ENCODE measurements around the gene SCN1A. TPM values are rescaled to one million over a fixed set of nuclear protein-coding genes. Genes with fewer than 3 reads are reported as not detected.

SCN1A gene
- total and polyA plus RNA-seq, 12 donors: 0.11 to 1.3 (median 0.41) TPM; not detected in 1

- WGBS, 2 donors: 95 to 96% methylated on average over 2 of the region's 2 CpGs
- H3K27me3 ChIP-seq: peaks cover 0 to 41% (median 9%) of the 10 kb centered on the region in 7 donors
- H3K9me3 ChIP-seq: no peaks in the 10 kb centered on the region
- H3K4me3 ChIP-seq: no peak overlapping the region
- no peak for TF ChIP-seq CTCF (IDR thresholded peaks at IDR 0.05)
- intact Hi-C loops (cut with DNase I): no loop called here
- ATAC-seq (no peak), DNase-seq (no peak)
- no peaks in the 10 kb centered on the region for H3K4me1 ChIP-seq
- no peak overlapping the region for H3K27ac ChIP-seq
- no peaks in the 10 kb centered on the region for H3K36me3 ChIP-seq
These were observed 8.0 kb upstream of the SCN1A start for GRCh38 chr2:166135849-166136258.

- Histone ChIP-seq H3K27ac (no peak overlapping the region), H3K36me3 (no peaks in the 10 kb centered on the region), H3K4me1 (no peaks in the 10 kb centered on the region), H3K27me3 (peaks cover 0 to 44% (median 13%) of the 10 kb centered on the region in 7 donors), H3K4me3 (no peak overlapping the region), H3K9me3 (no peaks in the 10 kb centered on the region)
- no peak for ATAC-seq
- TF ChIP-seq CTCF (IDR thresholded peaks at IDR 0.05): no peak
- DNase-seq: no peak
- WGBS, 2 donors: 71 to 81% methylated on average over 6 of the region's 6 CpGs
- intact Hi-C loops (cut with DNase I): no loop called here
These were observed 7.5 kb upstream of the SCN1A start for GRCh38 chr2:166135152-166135848.

DNA sequence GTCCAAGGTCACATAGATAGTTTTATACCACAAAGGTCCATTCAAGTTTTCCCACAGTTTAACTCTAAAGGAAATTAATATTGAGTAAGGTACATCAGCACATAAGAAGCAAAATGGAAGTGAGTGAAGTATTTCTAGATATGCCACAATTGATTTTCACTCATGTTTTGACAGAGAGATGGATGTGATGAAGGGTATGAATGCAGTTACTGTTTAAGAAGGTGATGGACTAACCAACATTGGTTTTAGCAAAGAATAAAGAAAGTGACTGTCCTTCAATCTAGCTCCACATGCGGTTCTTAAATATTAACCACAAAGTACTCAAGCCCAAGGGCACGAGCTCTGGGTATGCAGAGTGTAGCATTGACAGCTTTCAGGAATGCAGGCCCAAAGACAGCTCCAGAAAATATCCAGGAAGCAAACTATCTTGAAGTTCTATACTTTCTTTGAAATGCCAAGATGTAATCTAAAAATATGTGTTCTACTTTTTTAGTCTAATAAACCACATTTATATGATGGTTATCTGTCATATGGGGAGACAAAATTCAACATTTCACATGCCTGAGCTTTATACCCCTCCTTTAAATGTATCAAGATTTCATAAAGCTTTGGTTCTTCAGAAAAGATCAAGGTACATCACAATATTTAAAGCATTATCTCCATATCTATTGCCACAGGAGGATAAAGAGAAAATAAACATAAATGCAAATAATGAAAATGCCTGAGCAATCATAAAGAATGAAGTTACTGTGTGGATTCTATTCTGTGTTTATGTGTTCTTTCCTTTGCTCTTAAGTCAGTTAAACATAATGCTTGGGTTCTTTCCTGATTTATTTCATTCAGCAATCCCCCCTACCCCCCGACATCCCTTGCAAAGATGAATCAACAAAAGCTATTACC lies 6.7 kb upstream of the SCN1A start:
- Histone ChIP-seq H3K27ac (no peak overlapping the region), H3K36me3 (no peaks in the 10 kb centered on the region), H3K27me3 (peaks cover 0 to 52% (median 18%) of the 10 kb centered on the region in 7 donors), H3K4me3 (no peak overlapping the region), H3K4me1 (no peaks in the 10 kb centered on the region), H3K9me3 (no peaks in the 10 kb centered on the region)
- ATAC-seq (no peak), DNase-seq (no peak)
- intact Hi-C loops (cut with DNase I): no loop called here
- 83% methylated on average over 3 of the region's 3 CpGs for WGBS, 2 donors
- no peak for TF ChIP-seq CTCF (IDR thresholded peaks at IDR 0.05)

- H3K9me3 ChIP-seq: no peaks in the 10 kb centered on the region
- H3K4me3 ChIP-seq: no peak overlapping the region
- H3K27me3 ChIP-seq: peaks cover 0 to 61% (median 18%) of the 10 kb centered on the region in 7 donors
- intact Hi-C loops (cut with DNase I): no loop called here
- TF ChIP-seq CTCF (IDR thresholded peaks at IDR 0.05): no peak
- no peaks in the 10 kb centered on the region for H3K36me3 ChIP-seq
- DNase-seq: no peak
- no peaks in the 10 kb centered on the region for H3K4me1 ChIP-seq
- WGBS, 2 donors: 77 to 78% methylated on average over 7 of the region's 7 CpGs
- ATAC-seq: no peak
- no peak overlapping the region for H3K27ac ChIP-seq
These were observed 5.8 kb upstream of the SCN1A start for GRCh38 chr2:166133653-166134052.

Data from heart right ventricle (tissue), 16 donors.